Memory B cell (primary cell): ENCODE measurements around the gene BPIFB6.
"Not testable (repeated sequence)": the region's sequence is repeated elsewhere in the genome, so short reads cannot be mapped to it uniquely, and the experiment has no call there.

Source experiments
- ATAC-seq: fragments of 150-1000 bp; cut with Tn5 transposase; 2 replicates; pipeline ENCODE4 v1.10.0; 2021; ENCODE audit warnings: low read depth, mild to moderate bottlenecking, moderate library complexity
- DNase-seq, 2 donors: peaks; one replicate each; pipeline ENCODE4 v3.0.0; 2022; ENCODE audit warnings: low spot score in 2 of 2
- H3K27ac Mint-ChIP-seq: one replicate; pipeline ENCODE4 v1.8.0; 2022; ENCODE audit warnings: mild to moderate bottlenecking, moderate library complexity, mixed read lengths
- H3K27me3 Mint-ChIP-seq: one replicate; pipeline ENCODE4 v1.8.0; 2022; ENCODE audit warnings: mixed read lengths
- H3K36me3 Mint-ChIP-seq: one replicate; pipeline ENCODE4 v1.8.0; 2022; ENCODE audit warnings: mild to moderate bottlenecking, mixed read lengths
- H3K4me1 Mint-ChIP-seq: one replicate; pipeline ENCODE4 v1.8.0; 2022; ENCODE audit warnings: mixed read lengths
- H3K4me3 Mint-ChIP-seq: one replicate; pipeline ENCODE4 v1.8.0; 2022; ENCODE audit warnings: mild to moderate bottlenecking, moderate library complexity, mixed read lengths
- H3K9me3 Mint-ChIP-seq: one replicate; pipeline ENCODE4 v1.8.0; 2022; ENCODE audit warnings: mixed read lengths

Gene BPIFB6

DNA sequence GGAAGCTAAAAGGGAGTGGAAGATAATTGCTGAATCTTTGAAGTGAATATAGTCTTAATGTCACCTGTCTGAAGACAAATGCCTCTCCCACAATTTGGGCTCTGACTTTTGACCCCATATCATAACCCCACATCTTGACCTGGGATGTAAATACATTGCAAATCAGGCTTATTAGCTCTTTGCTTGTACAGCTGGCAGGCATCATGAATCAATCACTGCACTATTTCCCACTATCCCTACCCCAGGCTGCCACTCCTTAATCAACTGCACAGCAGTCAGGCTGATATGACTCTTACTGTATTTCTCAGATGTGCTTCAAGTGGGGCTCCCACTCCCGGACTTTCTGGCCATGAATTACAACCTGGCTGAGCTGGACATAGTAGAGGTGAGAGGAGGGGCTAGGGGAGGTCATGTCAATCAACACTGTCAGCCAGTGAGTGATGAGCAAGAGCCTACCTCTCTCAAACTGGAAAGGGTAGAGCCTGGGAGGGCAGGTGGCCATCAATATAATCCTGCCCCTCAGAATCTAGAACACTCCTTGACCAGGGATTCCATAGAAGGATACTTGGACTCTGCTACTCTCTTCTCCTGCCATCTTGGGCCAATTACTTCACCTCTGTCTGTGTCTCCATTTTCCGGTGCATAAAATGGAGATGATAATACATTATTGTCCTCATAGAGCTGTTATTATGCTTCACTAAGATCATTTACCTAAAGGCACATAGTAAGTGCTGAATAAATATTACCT, 11.7 kb downstream of the BPIFB6 start:
- H3K9me3 Mint-ChIP-seq: peaks cover 10% of the 10 kb centered on the region
- no peaks in the 10 kb centered on the region for H3K4me1 Mint-ChIP-seq
- no peak overlapping the region for H3K27ac Mint-ChIP-seq
- ATAC-seq (no peak), DNase-seq (no peak)
- H3K36me3 Mint-ChIP-seq: peaks cover 2% of the 10 kb centered on the region
- no peak overlapping the region for H3K4me3 Mint-ChIP-seq
- peaks cover 4% of the 10 kb centered on the region for H3K27me3 Mint-ChIP-seq

DNA sequence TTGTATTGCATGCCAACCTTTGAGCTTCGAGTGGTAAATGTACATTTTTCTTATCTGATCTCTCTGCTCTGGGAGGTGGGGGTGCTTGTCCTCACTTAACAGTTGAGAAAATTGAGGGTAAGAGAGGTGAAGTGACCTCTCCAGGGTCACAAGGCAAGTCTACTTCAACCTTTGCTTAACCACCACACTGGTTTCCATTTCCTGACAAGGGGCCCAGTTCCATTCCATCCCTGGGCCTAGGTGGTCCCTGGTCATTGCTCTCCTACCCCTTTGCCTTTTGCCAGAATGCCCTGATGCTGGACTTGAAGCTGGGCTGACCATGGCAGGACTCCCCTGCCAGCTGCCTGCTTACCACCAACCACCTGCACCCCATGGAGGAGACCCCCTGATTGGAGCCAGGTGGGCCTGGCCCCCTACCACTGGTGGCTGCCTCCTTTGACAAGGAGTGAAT, 12.3 kb downstream of the BPIFB6 start:
- peaks cover 2% of the 10 kb centered on the region for H3K36me3 Mint-ChIP-seq
- no peak overlapping the region for H3K4me3 Mint-ChIP-seq
- ATAC-seq: no peak
- DNase-seq: no peak
- no peaks in the 10 kb centered on the region for H3K27me3 Mint-ChIP-seq
- no peaks in the 10 kb centered on the region for H3K4me1 Mint-ChIP-seq
- H3K27ac Mint-ChIP-seq: no peak overlapping the region
- H3K9me3 Mint-ChIP-seq: peaks cover 8% of the 10 kb centered on the region

DNA sequence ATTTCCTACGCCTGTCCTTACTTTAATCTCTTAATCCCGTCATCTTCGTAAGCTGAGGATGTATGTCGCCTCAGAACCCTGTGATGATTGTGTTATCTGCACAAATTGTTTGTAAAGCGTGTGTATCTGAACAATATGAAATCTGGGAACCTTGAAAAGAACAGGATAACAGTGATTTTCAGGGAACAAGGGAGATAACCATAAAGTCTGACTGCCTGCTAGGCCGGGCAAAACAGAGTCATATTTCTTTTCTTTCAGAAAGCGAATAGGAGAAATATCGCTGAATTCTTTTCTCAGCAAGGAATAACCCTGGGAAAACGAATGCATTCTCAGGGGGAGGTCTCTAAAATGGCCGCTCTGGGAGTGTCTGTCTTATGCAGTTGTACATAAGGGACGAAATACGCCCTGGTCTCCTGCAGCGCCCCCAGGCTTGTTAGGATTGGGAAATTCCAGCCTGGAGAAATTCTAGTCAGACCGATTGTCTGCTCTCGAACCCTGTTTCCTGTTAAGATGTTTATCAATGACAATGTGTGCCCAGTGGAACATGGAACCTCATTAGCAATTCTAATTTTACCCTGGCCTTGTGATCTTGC, 13.8 kb downstream of the BPIFB6 start:
- H3K4me3 Mint-ChIP-seq, H3K9me3 Mint-ChIP-seq, ATAC-seq, H3K27me3 Mint-ChIP-seq, H3K4me1 Mint-ChIP-seq, H3K36me3 Mint-ChIP-seq, H3K27ac Mint-ChIP-seq, DNase-seq: not testable (repeated sequence)

DNA sequence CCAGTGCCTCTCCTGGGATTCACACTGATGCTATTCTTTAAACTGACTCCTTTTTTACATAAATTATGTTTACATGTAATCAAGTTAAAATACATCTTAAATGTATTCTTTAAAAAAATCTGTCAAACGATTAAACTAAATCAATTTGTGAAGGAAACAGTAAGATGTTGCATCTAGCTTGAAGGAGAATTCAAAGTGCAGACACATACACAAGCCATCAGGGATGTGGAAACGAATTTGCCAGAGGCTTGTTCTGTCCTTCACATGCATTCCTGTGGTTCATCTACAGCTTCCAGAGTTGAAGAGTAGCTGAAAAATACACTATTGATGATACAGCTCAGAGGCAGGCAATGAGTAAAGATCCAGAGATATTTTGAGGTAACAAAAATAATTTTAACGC, 15.0 kb downstream of the BPIFB6 start:
- Mint-ChIP-seq H3K4me3 (no peak overlapping the region), H3K27ac (no peak overlapping the region)

DNA sequence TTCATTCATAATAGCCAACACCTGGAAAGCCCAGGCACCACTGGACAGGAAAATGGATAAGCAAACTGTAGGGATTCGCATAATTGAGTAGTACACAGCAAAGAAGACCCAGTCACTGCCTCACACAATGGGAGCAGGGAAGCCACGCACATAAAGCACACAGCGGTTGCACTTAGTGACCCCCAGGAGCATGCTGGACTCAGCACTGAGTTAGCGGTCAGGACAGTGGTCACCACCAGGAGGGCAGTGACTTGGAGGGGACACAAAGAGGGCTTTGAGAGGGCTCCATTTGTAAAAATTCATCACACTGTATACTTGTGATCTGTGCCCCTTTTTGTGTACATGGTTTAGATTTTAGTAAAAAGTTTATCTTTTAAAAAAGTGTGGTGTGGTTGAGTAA, 19.9 kb downstream of the BPIFB6 start:
- Mint-ChIP-seq H3K4me1 (no peaks in the 10 kb centered on the region), H3K36me3 (no peaks in the 10 kb centered on the region), H3K27me3 (no peaks in the 10 kb centered on the region), H3K4me3 (no peak overlapping the region), H3K9me3 (no peaks in the 10 kb centered on the region), H3K27ac (no peak overlapping the region)
- ATAC-seq: no peak
- no peak for DNase-seq

More for the DNA sequence above, 15.0 kb downstream of the BPIFB6 start:
- Mint-ChIP-seq H3K9me3 (peaks cover 8% of the 10 kb centered on the region), H3K4me1 (no peaks in the 10 kb centered on the region), H3K36me3 (peaks cover 2% of the 10 kb centered on the region), H3K27me3 (no peaks in the 10 kb centered on the region)
- no peak for DNase-seq
- no peak for ATAC-seq

DNA sequence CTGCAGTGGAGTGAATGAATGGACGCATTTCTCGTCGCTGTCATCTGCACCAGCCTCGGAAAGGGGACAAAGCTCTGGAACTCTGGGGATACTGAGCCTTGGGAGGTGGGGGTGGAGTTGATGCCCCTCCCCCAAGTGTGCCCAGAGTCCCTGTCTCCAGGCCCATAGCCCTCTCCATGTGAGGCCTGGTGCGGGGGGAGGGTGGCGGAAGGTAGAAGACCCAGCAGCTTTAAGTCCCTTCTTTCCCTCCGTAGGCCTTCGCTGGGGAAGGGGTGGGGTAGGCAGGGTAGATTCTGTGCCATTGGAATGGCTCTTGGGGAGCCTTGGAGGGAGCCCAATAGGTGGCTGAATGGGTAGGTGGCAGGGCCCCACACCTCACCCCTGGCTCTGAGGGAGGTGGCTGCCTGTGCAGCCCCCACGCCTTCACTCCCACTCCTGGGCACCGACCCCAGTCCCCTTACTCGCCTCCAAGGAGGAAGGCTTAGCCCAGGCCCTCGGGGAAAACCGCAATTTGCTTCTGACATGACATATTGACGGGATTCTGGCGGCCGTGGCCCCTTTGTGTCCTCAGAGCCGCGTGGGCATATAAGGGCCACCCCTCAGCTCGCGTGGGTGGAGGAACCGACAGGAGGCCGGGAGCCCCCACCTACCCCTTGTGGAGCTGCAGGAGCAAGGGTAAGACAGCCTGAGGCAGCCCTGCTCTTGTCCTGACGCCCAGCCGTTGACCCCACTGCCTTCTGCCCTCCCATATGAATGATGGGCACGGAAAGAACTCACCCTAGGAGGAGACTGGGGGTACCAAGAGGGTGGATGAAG, 22.1 kb downstream of the BPIFB6 start, which contains the start of gene BPIFB3:
TSS of gene BPIFB3 (plus strand) at position 613 of the 816 bp plus-strand sequence. CDS start 1,533 bp downstream, outside the sequence.
- H3K27me3 Mint-ChIP-seq: no peaks in the 10 kb centered on the region
- H3K36me3 Mint-ChIP-seq: no peaks in the 10 kb centered on the region
- no peaks in the 10 kb centered on the region for H3K9me3 Mint-ChIP-seq
- H3K4me3 Mint-ChIP-seq: no peak within 1 kb of the TSS
- ATAC-seq (no peak), DNase-seq (no peak)
- no peak within 1 kb of the TSS for H3K27ac Mint-ChIP-seq
- H3K4me1 Mint-ChIP-seq: no peaks in the 10 kb centered on the region

DNA sequence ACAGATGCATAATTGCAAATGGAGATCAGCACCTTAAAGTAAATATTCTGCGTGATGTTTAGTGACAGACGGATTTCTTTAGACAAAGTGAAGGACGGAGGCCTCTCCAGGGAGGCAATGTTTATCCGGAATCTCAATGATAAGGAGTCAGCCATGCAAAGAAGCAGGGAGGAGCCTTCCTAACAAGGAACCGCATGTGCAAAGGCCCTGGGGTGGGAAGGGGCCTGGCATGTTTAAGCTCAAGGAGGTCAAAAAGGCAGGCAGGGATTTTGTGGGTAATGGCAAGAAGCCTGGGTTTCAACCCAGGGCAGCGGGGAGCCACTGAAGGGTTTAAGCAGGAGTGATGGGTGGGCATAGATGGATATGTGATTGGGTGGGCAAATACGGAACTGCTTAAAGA, 22.9 kb downstream of the BPIFB6 start:
- no peaks in the 10 kb centered on the region for H3K27me3 Mint-ChIP-seq
- no peak for ATAC-seq
- no peaks in the 10 kb centered on the region for H3K36me3 Mint-ChIP-seq
- no peak for DNase-seq
- H3K27ac Mint-ChIP-seq: no peak overlapping the region
- H3K4me3 Mint-ChIP-seq: no peak overlapping the region
- no peaks in the 10 kb centered on the region for H3K4me1 Mint-ChIP-seq
- H3K9me3 Mint-ChIP-seq: no peaks in the 10 kb centered on the region

DNA sequence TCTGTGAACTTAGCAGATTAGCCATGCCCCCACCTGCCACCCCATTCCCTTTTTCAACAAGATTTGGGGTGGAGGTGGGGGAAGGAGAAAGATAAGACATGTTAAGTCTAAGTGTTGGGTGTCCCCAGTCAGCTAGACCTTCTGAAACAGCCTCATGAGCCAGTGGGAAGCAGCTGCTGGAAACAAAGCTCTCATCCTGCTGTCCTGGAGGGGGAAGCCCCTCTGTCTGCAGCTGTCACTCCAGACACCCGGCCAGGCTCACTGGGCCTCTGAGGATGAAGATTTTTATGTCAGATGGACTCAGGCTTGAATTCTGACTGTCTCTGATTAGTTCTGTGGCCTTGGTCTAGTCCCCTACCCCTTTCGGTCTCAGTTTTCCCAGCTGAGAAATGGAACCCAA, 23.3 kb downstream of the BPIFB6 start:
- H3K27ac Mint-ChIP-seq: no peak overlapping the region
- no peak overlapping the region for H3K4me3 Mint-ChIP-seq
- DNase-seq (no peak), ATAC-seq (no peak)
- no peaks in the 10 kb centered on the region for H3K4me1 Mint-ChIP-seq
- H3K36me3 Mint-ChIP-seq: no peaks in the 10 kb centered on the region
- H3K27me3 Mint-ChIP-seq: no peaks in the 10 kb centered on the region
- H3K9me3 Mint-ChIP-seq: no peaks in the 10 kb centered on the region

DNA sequence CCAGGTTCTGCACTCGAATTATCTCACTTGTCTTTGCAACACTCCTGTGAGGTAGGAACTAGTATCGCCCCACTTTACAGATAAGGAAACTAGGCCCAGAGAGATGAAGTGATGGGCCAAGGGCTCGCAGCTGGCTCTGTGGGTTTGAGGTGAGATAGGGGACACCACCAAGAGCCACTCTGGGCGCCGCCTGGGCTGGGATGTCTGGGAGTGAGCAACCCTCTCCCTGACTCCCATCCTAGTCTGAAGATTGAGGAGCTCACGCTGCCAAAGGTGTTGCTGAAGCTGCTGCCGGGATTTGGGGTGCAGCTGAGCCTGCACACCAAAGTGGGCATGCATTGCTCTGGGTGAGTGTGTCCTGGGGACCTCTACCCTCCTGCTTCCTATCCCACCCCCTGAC, 27.7 kb downstream of the BPIFB6 start:
- no peak for DNase-seq
- H3K4me3 Mint-ChIP-seq: no peak overlapping the region
- H3K4me1 Mint-ChIP-seq: no peaks in the 10 kb centered on the region
- no peak overlapping the region for H3K27ac Mint-ChIP-seq
- no peaks in the 10 kb centered on the region for H3K36me3 Mint-ChIP-seq
- no peaks in the 10 kb centered on the region for H3K27me3 Mint-ChIP-seq
- H3K9me3 Mint-ChIP-seq: no peaks in the 10 kb centered on the region
- ATAC-seq: no peak

DNA sequence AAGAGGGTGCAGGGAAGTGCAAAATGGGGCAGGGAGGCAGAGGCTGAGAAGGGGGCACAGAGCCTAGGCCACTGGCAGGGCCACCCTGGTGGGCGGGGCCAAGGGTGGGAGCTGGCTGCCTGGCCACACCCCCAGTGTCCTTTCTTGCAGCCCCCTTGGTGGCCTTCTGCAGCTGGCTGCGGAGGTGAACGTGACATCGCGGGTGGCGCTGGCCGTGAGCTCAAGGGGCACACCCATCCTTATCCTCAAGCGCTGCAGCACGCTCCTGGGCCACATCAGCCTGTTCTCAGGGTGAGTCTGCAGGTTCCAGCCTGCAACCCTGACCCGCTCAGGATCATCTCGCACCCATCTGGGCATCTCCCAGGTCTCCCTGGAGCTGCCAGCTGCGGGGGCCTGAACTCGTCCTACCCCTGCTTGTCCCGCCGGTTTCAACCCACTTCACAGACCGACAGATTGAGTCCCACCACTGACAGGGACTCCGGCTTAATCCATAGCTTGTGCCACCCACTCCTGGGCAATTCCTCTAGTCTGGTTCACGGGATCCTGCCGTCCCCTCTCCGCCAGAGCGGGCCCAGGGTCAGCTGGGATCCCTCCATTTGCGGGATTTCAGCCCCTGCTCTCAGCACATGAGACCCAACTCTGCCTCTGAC, 28.4 kb downstream of the BPIFB6 start:
- H3K4me3 Mint-ChIP-seq: no peak overlapping the region
- no peaks in the 10 kb centered on the region for H3K27me3 Mint-ChIP-seq
- no peak for ATAC-seq
- H3K4me1 Mint-ChIP-seq: no peaks in the 10 kb centered on the region
- H3K36me3 Mint-ChIP-seq: no peaks in the 10 kb centered on the region
- no peaks in the 10 kb centered on the region for H3K9me3 Mint-ChIP-seq
- no peak for DNase-seq
- no peak overlapping the region for H3K27ac Mint-ChIP-seq

DNA sequence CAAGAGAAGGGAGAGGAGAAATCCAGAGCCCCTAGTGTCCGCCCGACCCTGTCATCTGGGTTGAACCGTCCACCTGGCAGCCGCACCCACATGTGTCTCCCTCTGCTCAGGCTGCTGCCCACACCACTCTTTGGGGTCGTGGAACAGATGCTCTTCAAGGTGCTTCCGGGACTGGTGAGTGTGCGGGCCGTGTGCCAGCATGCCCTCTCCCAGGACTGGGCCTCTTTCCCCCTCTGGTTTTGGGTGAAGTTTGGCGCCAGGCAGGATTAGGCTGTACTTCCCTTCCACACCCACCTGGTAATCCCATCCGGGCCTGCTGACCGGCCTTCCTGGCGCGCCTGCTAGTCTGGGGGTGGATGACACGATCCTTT, 30.2 kb downstream of the BPIFB6 start:
- DNase-seq (no peak), ATAC-seq (no peak)
- Mint-ChIP-seq H3K9me3 (no peaks in the 10 kb centered on the region), H3K36me3 (no peaks in the 10 kb centered on the region), H3K4me1 (peaks cover 2% of the 10 kb centered on the region), H3K27me3 (no peaks in the 10 kb centered on the region), H3K4me3 (no peak overlapping the region), H3K27ac (no peak overlapping the region)

DNA sequence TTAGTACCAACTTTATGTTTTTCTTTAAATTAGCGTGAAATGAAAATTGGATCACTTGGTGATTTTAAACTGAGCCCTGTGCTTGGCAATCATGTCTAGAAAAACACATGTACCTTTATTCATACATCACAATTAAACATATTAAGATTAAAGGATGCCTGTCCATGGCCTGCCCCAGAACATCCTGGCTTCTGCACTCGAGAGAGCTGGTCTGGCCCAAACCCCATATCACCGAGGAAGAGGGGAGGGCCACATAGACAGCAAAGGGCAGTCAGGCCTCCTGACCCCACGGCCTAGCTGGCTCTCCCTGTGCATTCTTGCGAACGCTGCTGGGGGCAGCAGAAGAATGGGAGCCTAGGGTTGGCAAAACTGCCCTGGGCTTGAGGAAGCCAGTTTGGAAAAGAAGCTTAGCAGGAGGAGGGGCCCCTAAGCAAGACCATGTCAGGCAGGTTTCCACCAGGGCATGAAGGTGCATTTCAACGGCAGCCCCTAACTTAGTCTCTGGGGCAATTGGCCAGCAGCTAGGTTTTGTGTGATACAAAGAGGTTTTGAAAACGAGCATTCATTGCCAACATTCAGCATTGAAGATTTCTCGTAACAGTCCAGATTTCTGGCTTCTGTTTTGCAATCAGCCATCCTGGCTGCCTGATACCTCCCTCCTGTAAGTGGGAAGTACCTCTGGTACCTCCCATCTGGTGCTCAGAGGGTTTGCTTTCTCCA, 30.8 kb downstream of the BPIFB6 start:
- Mint-ChIP-seq H3K27ac (no peak overlapping the region), H3K9me3 (no peaks in the 10 kb centered on the region)

DNA sequence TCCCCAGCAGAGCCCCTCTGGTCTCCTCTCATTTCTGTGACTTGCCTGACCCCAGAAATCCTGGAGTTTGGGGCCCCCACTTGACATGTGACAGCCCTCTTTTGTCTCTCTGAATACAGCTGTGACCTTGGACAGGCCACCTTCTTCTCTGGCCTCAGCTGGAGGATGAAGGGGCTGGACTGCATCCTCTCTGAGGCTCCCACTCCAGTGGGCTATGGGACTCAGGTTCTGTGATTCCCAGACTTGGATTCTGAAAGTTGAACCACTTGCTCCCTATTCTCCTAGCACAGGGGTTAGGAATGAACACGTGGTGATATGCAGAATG, 31.3 kb downstream of the BPIFB6 start:
- Mint-ChIP-seq H3K27ac (no peak overlapping the region), H3K27me3 (no peaks in the 10 kb centered on the region), H3K36me3 (no peaks in the 10 kb centered on the region), H3K4me1 (peaks cover 4% of the 10 kb centered on the region), H3K9me3 (no peaks in the 10 kb centered on the region), H3K4me3 (no peak overlapping the region)
- DNase-seq (no peak), ATAC-seq (no peak)

More for the DNA sequence above, 30.8 kb downstream of the BPIFB6 start:
- no peak for ATAC-seq
- H3K4me3 Mint-ChIP-seq: no peak overlapping the region
- DNase-seq: no peak
- no peaks in the 10 kb centered on the region for H3K27me3 Mint-ChIP-seq
- no peaks in the 10 kb centered on the region for H3K36me3 Mint-ChIP-seq
- H3K4me1 Mint-ChIP-seq: peaks cover 4% of the 10 kb centered on the region
